Measurements from ENCODE around the gene UTP14A. TPM values are rescaled to one million over a fixed set of nuclear protein-coding genes. Genes with fewer than 3 reads are reported as not detected.
A peak's percentile ranks its signal among the peaks of the same experiment; 100 is the strongest.

Gene UTP14A
- total RNA-seq, 2 experiments from 2014 or later = 8.8 to 9.8 TPM

GRCh38 chrX:129932821-129933321, 26.9 kb downstream of the UTP14A start:
- Mint-ChIP-seq H3K27ac (no peak overlapping the region), H3K36me3 (ENCODE audit: low read depth) (peaks cover 7% of the 10 kb centered on the region), H3K4me3 (peak overlapping the region; percentile 86), H3K9me3 (no peaks in the 10 kb centered on the region), H3K27me3 (no peaks in the 10 kb centered on the region), H3K4me1 (ENCODE audit: low read depth) (peaks cover 15% of the 10 kb centered on the region)
- TF ChIP-seq CTCF (IDR thresholded peaks at IDR 0.05) = no peak
- Histone ChIP-seq H3K4me3 (ENCODE audit: low read length) (peak overlapping the region; percentile 28), H3K4me1 (ENCODE audit: insufficient read depth, low read length) (peaks cover 9% of the 10 kb centered on the region), H3K27ac (ENCODE audit: low read depth in 1 of 2, low read length in 2 of 2) (no peak overlapping the region), H3K9me3 (ENCODE audit: control insufficient read depth in 1 of 2, insufficient read depth in 1 of 2, low read length in 2 of 2) (no peaks in the 10 kb centered on the region), H3K36me3 (ENCODE audit: insufficient read depth, low read length) (peaks cover 2% of the 10 kb centered on the region), H3K27me3 (ENCODE audit: control insufficient read depth in 1 of 2, insufficient read depth in 2 of 2, low read length in 2 of 2) (no peaks in the 10 kb centered on the region)
- CTCF ChIA-PET = no interaction called here
- DNase-seq = peak in 3 of 14 experiments; percentile 27 to 38 (median 33)
- ATAC-seq (ENCODE audit: poor library complexity) = peak; percentile 2
- intact Hi-C loops (cut with DNase I, micrococcal nuclease) = no loop called here
- POLR2A ChIA-PET = no interaction called here

- CTCF ChIA-PET = interaction anchor here (0.7 to 1.5 kb wide), 2 partner anchors 8 to 15 kb away, joined by 3 to 5 read pairs; no protein-coding TSS in a partner anchor
- POLR2A ChIA-PET = no interaction called here
- no peak overlapping the region for H3K4me3 ChIP-seq (ENCODE audit: low read length)
- ATAC-seq (ENCODE audit: poor library complexity) (no peak), DNase-seq (no peak)
- no peak for TF ChIP-seq CTCF (IDR thresholded peaks at IDR 0.05)
- intact Hi-C loops (cut with DNase I, micrococcal nuclease) = loop anchor here in 1 of 2 experiments (2.0 kb wide), 1 partner anchor 19 kb away; no protein-coding TSS in a partner anchor
- Mint-ChIP-seq H3K27me3 (no peaks in the 10 kb centered on the region), H3K27ac (peak overlapping the region; percentile 47), H3K4me3 (peak overlapping the region; percentile 86), H3K36me3 (ENCODE audit: low read depth) (peaks cover 7% of the 10 kb centered on the region), H3K9me3 (no peaks in the 10 kb centered on the region), H3K4me1 (ENCODE audit: low read depth) (peaks cover 22% of the 10 kb centered on the region)
- H3K9me3 ChIP-seq (ENCODE audit: control insufficient read depth in 1 of 2, insufficient read depth in 1 of 2, low read length in 2 of 2) = no peaks in the 10 kb centered on the region
- H3K27me3 ChIP-seq (ENCODE audit: control insufficient read depth in 1 of 2, insufficient read depth in 2 of 2, low read length in 2 of 2) = no peaks in the 10 kb centered on the region
- no peak overlapping the region for H3K27ac ChIP-seq (ENCODE audit: low read depth in 1 of 2, low read length in 2 of 2)
- H3K36me3 ChIP-seq (ENCODE audit: insufficient read depth, low read length) = peaks cover 2% of the 10 kb centered on the region
- peaks cover 9% of the 10 kb centered on the region for H3K4me1 ChIP-seq (ENCODE audit: insufficient read depth, low read length)
Observed at GRCh38 chrX:129933700-129934099, 27.7 kb downstream of the UTP14A start.

GRCh38 chrX:129934461-129934860, 28.5 kb downstream of the UTP14A start:
- no peak overlapping the region for H3K27ac ChIP-seq (ENCODE audit: low read depth in 1 of 2, low read length in 2 of 2)
- no peak for DNase-seq
- no peaks in the 10 kb centered on the region for H3K9me3 ChIP-seq (ENCODE audit: control insufficient read depth in 1 of 2, insufficient read depth in 1 of 2, low read length in 2 of 2)
- Mint-ChIP-seq H3K4me1 (ENCODE audit: low read depth) (peaks cover 22% of the 10 kb centered on the region), H3K27ac (no peak overlapping the region), H3K27me3 (no peaks in the 10 kb centered on the region), H3K9me3 (no peaks in the 10 kb centered on the region), H3K36me3 (ENCODE audit: low read depth) (no peaks in the 10 kb centered on the region), H3K4me3 (peak overlapping the region; percentile 54)
- H3K27me3 ChIP-seq (ENCODE audit: control insufficient read depth in 1 of 2, insufficient read depth in 2 of 2, low read length in 2 of 2) = no peaks in the 10 kb centered on the region
- H3K36me3 ChIP-seq (ENCODE audit: insufficient read depth, low read length) = peaks cover under 1% of the 10 kb centered on the region
- CTCF ChIA-PET = interaction anchor here (1.5 kb wide), 1 partner anchor 9 kb away, joined by 5 read pairs; no protein-coding TSS in a partner anchor
- no peak for ATAC-seq (ENCODE audit: poor library complexity)
- H3K4me1 ChIP-seq (ENCODE audit: insufficient read depth, low read length) = peaks cover 9% of the 10 kb centered on the region
- no peak for TF ChIP-seq CTCF (IDR thresholded peaks at IDR 0.05)
- intact Hi-C loops (cut with DNase I, micrococcal nuclease) = loop anchor here in 1 of 2 experiments (2.0 kb wide), 1 partner anchor 18 kb away; no protein-coding TSS in a partner anchor
- POLR2A ChIA-PET = no interaction called here
- H3K4me3 ChIP-seq (ENCODE audit: low read length) = no peak overlapping the region

Measured in CD4-positive, alpha-beta T cell (primary cell).